RWPE2 (cell line): Measurements from ENCODE around the gene WDR27.

ENCODE experiments used
- ATAC-seq: fragments of 200-7000 bp; cut with Tn5 transposase; 3 replicates; pipeline ENCODE4 v1.9.1; 2021; ENCODE audit warnings: low read depth
- DNase-seq: peaks from one replicate; pipeline ENCODE4 v3.0.0-alpha.2; 2020; ENCODE audit warnings: low spot score
- H3K27ac ChIP-seq: fragments of 450-650 bp; 2 replicates; pipeline ENCODE4 v1.5.1; 2017; ENCODE audit warnings: mild to moderate bottlenecking; ENCODE audit not compliant: poor library complexity, severe bottlenecking
- H3K27me3 ChIP-seq: fragments of 250-450 bp; sonication (Bioruptor Pico); 2 replicates; pipeline ENCODE4 v1.5.1; 2021; ENCODE audit warnings: mild to moderate bottlenecking, moderate library complexity; ENCODE audit not compliant: insufficient read depth, poor library complexity, severe bottlenecking
- H3K36me3 ChIP-seq: fragments of 250-450 bp; sonication (Bioruptor Pico); 2 replicates; pipeline ENCODE4 v1.5.1; 2020; ENCODE audit warnings: low read depth, mild to moderate bottlenecking, moderate library complexity
- H3K4me1 ChIP-seq: fragments of 250-450 bp; sonication (Bioruptor Pico); 2 replicates; pipeline ENCODE4 v1.5.1; 2021; ENCODE audit warnings: mild to moderate bottlenecking, moderate library complexity; ENCODE audit not compliant: insufficient read depth, poor library complexity, severe bottlenecking
- H3K4me3 ChIP-seq: fragments of 250-450 bp; sonication (Bioruptor Pico); 2 replicates; pipeline ENCODE4 v1.5.1; 2021; ENCODE audit warnings: mild to moderate bottlenecking, moderate library complexity; ENCODE audit not compliant: severe bottlenecking
- H3K9me3 ChIP-seq: fragments of 250-450 bp; sonication (Bioruptor Pico); 2 replicates; pipeline ENCODE4 v1.5.1; 2021; ENCODE audit warnings: mild to moderate bottlenecking, moderate library complexity; ENCODE audit not compliant: severe bottlenecking
- CTCF ChIP-seq: fragments of 450-650 bp; IDR thresholded peaks from one replicate; pipeline ENCODE4 v1.5.1; 2017; ENCODE audit warnings: mild to moderate bottlenecking, moderate library complexity; ENCODE audit not compliant: poor library complexity, severe bottlenecking

WDR27 gene

GRCh38 chr6:169429001-169429400 lies 272.8 kb downstream of the WDR27 start:
- no peaks in the 10 kb centered on the region for H3K27me3 ChIP-seq
- no peak overlapping the region for H3K4me3 ChIP-seq
- DNase-seq (no peak), ATAC-seq (no peak)
- TF ChIP-seq CTCF, result no peak
- H3K4me1 ChIP-seq, result no peaks in the 10 kb centered on the region
- H3K27ac ChIP-seq, result no peak overlapping the region
- H3K9me3 ChIP-seq, result no peaks in the 10 kb centered on the region
- no peaks in the 10 kb centered on the region for H3K36me3 ChIP-seq

GRCh38 chr6:169428532-169428931 lies 273.3 kb downstream of the WDR27 start:
- Histone ChIP-seq H3K27me3 (no peaks in the 10 kb centered on the region), H3K4me3 (no peak overlapping the region), H3K4me1 (no peaks in the 10 kb centered on the region), H3K27ac (no peak overlapping the region), H3K36me3 (no peaks in the 10 kb centered on the region), H3K9me3 (no peaks in the 10 kb centered on the region)
- ATAC-seq (no peak), DNase-seq (no peak)
- TF ChIP-seq CTCF, result no peak

GRCh38 chr6:169427856-169428255 lies 274.0 kb downstream of the WDR27 start:
- ATAC-seq (no peak), DNase-seq (no peak)
- no peak for TF ChIP-seq CTCF
- H3K4me3 ChIP-seq, result no peak overlapping the region
- no peaks in the 10 kb centered on the region for H3K27me3 ChIP-seq
- H3K36me3 ChIP-seq, result no peaks in the 10 kb centered on the region
- H3K9me3 ChIP-seq, result no peaks in the 10 kb centered on the region
- H3K4me1 ChIP-seq, result no peaks in the 10 kb centered on the region
- no peak overlapping the region for H3K27ac ChIP-seq

GRCh38 chr6:169426611-169427010 lies 275.2 kb downstream of the WDR27 start:
- no peak for TF ChIP-seq CTCF
- DNase-seq (no peak), ATAC-seq (no peak)
- no peaks in the 10 kb centered on the region for H3K9me3 ChIP-seq
- H3K27ac ChIP-seq, result no peak overlapping the region
- no peaks in the 10 kb centered on the region for H3K27me3 ChIP-seq
- H3K4me3 ChIP-seq, result no peak overlapping the region
- no peaks in the 10 kb centered on the region for H3K36me3 ChIP-seq
- H3K4me1 ChIP-seq, result no peaks in the 10 kb centered on the region

- no peak overlapping the region for H3K4me3 ChIP-seq
- no peak overlapping the region for H3K27ac ChIP-seq
- DNase-seq (no peak), ATAC-seq (no peak)
- no peaks in the 10 kb centered on the region for H3K36me3 ChIP-seq
- no peaks in the 10 kb centered on the region for H3K9me3 ChIP-seq
- no peak for TF ChIP-seq CTCF
- no peaks in the 10 kb centered on the region for H3K27me3 ChIP-seq
- no peaks in the 10 kb centered on the region for H3K4me1 ChIP-seq
These were observed 276.0 kb downstream of the WDR27 start for GRCh38 chr6:169425628-169426370.
